T1000 (cell line): ENCODE data around the gene MAST2.
"Not testable (repeated sequence)": the region's sequence is repeated elsewhere in the genome, so short reads cannot be mapped to it uniquely, and the experiment has no call there.

Source experiments
- DNase-seq: peaks from one replicate; lab custom pipeline; 2025; ENCODE audit warnings: mixed read lengths; lab: John Stamatoyannopoulos, UW

The MAST2 gene

DNA sequence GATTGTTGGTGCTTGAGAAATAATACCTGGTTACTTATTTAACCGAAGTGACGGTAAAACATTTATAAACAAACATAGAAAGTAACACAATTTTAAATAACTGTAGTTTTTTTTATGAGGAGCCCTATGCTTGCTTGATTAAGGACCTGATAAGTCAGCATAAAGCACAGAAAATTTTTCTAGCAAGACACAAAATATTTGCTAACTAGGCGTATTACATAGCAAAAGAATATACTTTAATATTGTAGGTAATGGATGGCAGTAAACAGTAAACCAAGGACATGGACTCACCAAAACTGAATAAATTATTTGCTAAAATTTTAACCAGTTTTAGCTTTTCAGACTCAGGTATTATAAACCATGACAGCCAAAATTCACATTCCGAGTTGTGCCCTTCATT, 90.9 kb downstream of the MAST2 start:
- no peak for DNase-seq

DNA sequence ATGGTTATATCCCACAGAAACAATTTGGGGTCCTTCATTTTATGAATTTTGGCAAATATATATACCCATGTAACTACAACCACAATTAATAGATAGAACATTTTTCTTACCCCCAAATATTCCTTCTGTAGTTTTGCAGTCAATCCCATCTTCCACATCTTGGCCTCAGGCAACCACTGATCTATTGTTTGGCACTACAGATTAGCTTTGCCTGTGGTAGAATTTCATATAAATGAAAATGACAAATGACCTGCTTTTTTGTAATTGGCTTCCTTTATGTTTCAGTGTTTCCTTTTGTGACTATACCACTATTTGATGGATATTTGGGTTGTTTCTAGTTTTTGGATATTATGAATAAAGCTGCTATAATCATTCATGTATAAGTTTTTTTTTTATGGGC, 91.5 kb downstream of the MAST2 start:
- no peak for DNase-seq

DNA sequence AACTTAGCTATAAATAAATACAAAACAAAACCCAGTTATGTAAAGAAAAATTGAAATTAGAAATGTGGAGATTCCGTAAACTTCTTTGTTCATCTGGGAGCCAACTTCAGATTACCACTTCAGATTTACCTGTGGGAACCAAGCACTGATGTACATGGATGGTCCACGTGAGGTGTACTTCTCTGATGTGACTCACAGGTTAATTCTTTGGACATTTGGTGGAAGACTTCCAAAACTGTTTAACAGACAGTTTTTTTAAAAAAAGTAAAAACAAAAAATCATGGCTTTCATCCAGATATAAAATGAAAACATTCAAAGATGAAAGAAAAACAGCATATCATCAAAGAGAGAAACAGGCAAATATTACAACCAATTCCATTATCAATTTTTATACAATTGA, 92.0 kb downstream of the MAST2 start:
- DNase-seq: no peak

DNA sequence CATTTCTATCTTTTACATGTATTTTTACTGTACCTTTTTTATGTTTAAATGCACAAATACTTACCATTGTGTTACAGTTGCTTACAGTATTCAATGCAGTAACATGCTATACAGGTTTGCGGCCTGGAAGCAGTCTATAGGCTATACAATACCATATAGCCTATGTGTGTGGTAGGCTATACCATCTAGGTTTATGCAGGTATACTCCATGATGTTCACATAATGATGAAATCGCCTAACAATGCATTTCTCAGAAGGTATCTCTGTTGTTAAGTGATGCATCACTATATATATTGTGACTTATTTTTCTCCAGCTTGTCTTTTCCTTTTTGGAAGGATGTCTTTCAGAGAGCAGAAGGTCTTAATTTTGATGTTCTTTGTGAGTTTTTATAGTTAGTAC, 103.5 kb downstream of the MAST2 start:
- DNase-seq: no peak

DNA sequence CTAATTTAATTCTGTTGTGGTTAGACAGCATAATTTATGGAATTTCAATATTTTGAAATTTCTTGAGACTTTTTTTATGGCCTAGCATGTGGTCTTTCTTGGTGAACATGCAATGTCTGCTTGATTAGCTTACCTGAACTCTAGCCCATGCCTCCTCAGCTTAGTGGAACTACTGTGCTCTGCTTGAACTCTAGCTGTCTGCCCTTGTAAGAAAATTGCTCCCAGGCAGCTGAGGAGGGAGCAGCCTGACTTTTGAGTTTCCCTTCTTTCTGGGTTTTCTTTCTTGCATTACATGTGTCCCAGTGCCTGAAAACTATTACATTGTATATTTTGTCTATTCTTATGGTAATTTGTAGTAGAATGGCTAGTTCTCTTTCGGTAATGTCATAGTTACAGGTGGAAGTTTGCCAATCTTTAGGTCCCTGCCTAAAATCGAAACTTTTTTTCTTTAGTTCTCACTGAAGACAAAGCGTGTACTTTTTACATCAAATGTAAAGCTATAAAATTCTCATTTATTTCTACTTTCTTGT, 105.3 kb downstream of the MAST2 start:
- no peak for DNase-seq

DNA sequence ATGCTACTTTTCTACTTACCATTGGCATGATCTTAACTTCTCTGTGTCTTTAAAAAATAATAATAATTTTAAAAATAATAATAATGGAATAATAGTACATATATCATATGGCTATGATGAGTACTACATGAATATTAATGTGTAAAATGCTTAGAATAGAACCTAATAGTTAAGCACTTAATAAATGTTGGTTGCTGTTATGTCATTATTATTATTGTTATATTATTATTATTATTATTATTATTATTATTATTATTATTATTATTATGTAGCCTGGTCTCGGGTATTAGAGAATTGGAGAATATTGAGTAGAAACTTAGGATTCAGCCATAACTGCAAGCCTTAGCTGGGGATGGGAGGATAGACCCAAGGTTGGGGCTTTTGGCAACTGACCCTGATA, 108.2 kb downstream of the MAST2 start:
- no peak for DNase-seq

DNA sequence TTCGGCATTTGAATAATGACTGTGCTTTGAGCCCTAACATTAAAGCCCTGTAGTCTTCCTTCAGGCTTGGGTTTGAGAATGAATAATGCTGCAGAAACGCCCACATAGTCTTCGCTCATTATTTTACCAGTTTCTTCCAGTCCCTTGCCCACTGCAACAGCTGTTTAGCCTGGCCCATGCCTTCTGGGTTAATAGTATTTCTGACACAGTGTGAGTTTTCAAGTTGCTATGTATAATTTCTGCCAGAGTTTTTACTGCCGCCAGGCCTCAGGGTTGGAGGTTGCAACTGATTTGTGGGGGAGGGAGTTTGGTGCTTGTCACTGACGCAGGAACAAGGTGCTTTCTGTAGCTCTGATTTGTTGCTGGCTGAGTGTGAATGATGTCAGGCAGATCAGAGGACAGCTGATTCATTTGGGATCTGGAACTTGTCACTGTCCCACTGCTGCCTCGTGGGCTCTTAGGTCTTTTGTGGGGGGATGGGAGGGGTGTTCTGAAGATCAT, 109.8 kb downstream of the MAST2 start:
- DNase-seq: peak; percentile 20

DNA sequence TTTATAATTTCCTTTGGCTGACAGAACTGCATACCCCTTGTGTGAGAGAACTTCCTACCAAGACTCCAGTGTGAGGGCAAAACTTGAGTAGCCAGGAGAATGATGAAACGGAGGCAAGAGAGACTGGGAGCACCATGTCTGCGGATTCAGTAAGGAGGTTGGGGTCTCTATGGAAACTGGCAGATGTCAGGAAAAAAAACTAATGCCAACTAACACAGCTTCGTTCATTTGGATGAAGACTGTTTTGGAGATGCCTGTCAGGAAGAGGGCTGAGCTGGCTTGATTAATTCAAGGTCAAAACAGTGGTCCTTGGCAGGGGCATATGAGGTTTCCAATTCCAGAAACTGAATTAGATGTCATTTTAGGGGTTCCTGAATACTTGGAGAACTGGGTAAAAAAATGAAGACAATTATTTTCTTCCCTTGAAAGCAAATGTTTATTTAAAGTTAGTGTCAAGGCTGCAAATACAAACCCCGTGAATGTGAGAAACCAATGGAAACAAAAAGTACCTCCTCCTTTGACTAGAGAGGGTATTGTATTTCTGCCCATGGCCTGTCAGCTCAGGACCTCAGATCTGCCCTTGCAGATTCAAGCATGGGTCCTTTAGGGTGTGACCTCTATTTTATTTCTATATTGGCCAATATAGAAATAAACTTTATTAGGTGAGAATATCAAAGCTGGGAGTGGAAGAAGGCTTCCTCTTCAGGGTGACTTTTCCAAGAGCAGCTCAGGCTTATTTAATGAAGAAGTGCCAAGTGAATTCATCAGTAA, 110.5 kb downstream of the MAST2 start:
- no peak for DNase-seq

DNA sequence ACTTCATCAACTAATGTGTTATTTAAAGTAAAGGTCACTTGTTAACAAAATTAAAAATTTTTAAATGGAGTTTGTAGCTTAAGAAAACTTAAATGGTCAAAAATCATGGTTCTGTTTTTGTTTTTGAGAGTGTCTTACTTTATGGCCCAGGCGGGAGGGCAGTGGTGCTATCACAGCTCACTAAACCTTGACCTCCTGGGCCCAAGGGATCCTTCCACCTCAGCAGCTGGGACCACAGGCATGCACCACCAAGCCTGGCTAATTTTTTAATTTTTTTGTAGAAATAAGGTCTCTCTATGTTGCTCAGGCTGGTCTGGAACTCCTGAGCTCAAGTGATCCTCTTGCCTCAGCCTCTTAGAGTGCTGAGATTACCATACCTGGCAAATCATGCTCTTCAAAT, 111.4 kb downstream of the MAST2 start:
- DNase-seq: no peak

DNA sequence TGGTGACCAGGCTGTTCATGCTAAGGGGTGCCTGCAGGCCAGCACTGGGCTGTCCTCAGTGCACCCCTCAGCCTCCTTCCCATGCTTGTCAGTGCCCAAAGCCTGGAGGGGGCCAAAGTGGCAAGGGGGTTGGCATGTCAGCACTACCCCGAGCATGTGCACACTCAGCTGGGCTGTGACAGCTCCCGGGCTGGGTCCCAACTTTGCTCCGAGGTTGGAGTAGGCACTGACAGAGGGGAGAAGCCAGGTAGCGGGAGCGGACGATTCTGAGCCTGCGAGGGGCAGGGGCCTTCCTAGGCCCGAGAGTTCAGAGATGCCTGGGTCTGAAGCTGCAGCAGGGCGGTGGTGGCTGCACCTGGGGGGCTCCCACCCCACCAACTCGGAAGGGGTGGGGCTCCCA, 119.0 kb downstream of the MAST2 start:
- no peak for DNase-seq

DNA sequence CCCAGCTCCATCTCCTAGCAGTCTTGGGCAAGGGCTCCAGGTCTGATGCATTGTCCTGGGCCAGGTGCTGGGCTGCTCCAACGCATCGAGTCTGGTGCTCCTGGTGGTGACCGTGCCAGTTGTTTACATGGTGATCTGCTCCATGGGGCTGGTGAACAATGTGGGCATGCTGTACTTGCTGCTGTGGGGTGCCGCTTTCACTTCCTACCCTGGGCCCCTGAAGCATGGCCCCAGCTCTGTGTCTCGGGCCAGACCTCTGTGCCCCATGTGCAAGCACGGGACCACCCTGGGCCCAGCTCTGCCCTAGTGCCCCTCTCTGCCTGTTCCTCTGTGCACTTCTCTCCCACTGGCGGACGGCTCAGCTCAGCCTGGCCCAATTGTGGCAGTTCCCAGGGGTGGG, 119.4 kb downstream of the MAST2 start:
- no peak for DNase-seq

DNA sequence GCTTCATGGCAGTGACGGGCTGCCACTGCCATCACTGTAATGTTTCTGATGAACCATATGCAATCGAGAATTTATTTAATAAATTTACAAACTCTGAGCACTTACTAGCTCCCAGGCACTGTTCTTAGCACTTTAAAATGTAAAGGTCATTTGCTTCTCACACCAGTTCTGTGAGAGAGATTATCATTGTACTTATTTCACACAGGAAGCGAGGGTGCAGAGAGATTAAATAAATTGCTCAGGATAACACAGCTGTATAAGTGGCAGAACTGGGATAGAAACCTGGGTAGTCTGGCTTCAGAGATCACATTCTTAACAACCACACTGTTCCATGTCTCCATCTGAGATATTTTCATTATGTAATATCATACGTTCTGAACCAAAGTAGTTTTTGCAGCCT, 119.9 kb downstream of the MAST2 start:
- DNase-seq: no peak

DNA sequence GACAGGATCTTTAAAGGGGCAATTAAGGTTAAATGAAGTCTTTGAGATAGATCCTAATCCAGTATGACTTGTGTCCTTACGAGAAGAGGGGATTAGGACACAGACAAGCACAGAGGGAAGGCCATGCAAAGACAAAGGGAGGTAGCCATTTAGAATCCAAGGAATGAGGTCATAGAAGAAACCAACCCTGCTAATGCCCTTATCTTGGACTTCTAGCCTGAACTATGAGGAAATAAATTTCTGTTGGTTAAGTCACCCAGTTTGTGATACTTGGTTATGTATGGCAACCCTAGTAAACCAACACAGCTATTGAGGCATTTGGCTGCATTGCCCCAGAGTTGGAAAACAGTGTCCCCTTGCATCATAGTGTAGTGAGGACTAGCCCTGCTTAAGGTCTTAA, 121.3 kb downstream of the MAST2 start:
- no peak for DNase-seq

DNA sequence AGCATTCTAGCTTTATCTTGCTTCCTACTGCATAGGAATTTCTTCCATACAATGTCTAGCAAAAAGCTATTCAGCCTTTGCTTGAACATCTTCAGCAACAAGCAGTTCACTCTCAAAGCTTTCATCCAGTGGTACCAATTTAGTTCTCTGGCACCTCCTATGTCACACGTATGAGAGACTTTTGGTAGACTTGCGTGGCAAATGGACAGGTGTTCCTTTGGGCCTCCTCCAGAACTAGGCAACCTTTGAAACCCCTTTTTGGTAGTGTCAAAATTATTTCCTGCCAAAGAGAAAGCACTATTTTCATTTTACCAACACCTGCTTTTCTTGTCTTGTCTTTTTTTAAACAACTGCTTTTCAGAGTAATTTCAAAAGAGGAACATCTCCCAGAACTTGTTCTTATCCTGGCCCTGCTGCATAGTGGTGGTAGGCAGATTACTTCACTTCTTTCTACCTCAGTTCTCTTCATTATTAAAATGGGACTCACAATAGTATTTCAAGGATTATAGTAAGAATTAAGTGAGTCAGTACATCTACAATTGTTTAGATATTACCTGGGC, 122.4 kb downstream of the MAST2 start:
- no peak for DNase-seq

DNA sequence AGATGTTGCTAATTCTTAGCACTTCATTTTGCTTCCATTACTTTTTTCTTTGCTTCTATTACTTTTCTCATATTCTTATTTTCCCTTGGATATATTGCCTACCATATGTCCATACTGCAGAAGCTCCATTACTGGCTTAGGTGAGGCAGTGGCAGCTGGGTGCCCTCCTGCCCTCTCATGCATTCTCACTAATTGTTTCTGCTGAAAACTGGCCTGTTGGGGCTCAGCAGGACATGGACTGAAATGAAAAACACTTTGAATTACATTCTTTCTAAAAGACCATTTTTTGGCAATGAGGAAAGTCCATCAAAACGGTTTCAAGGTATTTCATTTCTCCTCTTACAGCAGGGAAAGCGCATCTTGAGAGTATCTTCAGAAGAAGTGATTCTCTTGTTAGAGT, 122.9 kb downstream of the MAST2 start:
- DNase-seq: no peak

DNA sequence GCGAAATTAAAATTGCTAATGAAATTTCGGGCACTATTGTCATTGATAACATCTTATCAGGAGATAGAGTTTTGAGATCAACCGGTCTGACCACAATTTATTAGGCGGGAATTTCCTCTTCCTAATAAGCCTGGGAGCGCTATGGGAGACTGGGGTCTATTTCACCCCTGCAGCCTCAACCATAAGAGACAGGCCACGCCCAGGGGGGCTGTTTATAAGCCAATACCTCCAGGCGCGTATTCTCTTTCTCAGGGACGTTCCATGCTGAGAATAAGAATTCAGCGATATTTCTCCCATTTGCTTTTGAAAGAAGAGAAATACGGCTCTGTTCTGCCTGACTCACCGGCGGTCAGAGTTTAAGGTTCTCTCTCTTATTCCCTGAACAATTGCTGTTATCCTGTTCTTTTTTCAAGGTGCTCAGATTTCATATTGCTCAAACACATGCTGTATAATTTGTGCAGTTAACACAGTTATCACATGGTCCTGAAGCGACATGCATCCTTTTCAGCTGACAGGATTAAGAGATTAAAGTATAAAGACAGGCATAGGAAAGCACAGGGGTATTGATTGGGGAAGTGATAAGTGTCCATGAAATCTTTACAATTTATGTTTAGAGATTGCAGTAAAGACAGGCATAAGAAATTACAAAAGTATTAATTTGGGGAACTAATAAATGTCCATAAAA, 124.0 kb downstream of the MAST2 start:
- not testable (repeated sequence) for DNase-seq

DNA sequence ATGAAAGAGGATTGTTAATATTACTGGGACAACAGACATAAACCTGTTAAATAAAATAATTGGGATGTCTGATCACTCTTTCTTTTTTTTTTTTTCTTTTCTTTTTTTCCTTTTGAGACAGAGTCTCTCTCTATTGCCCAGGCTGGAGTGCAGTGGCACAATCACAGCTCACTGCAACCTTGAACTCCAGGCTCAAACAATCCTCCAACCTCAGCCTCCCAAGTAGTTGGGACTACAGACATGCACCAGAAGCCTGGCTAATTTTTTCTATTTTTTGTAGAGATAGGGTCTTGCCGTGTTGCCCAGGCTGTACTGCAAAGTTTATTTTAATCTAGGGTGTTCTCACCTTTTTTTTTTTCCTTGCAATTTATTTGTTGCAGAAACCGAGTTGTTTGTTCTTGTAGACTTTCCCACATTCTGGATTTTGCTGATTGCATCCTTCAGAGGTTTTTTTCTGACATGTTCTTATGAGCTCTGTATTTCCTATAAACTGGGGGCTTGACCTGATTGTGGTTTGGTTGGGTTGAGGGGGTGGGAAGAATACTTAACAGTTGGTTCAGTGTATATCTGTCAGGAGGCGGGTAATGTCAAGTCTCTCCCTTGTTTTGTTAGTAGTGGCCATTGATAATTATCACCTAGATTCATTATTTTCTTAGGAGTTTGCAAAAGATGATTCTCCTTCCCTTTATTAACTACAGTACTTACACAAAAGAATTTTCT, 125.2 kb downstream of the MAST2 start:
- no peak for DNase-seq

DNA sequence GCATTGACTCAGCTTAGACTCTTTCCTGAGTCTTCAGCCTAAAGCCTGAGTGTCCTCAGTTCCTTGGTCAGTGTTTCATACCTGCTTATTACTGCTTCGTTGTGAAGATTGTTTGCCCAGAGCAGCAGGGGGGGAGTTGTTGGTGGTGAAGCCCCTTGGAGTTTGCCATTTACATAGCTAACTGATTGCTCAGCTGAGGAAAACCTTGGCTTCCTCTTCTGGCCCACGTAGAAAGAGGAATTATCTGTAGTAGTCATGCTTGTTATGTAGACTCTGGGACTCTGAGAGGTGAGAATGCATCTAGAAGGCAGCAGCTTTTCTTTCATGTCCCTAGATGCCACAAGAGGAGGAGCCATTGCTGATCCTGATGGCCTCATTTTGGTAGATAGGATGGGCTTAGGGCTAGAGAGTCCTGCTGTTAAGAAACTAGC, 125.9 kb downstream of the MAST2 start:
- peak; percentile 25 for DNase-seq

DNA sequence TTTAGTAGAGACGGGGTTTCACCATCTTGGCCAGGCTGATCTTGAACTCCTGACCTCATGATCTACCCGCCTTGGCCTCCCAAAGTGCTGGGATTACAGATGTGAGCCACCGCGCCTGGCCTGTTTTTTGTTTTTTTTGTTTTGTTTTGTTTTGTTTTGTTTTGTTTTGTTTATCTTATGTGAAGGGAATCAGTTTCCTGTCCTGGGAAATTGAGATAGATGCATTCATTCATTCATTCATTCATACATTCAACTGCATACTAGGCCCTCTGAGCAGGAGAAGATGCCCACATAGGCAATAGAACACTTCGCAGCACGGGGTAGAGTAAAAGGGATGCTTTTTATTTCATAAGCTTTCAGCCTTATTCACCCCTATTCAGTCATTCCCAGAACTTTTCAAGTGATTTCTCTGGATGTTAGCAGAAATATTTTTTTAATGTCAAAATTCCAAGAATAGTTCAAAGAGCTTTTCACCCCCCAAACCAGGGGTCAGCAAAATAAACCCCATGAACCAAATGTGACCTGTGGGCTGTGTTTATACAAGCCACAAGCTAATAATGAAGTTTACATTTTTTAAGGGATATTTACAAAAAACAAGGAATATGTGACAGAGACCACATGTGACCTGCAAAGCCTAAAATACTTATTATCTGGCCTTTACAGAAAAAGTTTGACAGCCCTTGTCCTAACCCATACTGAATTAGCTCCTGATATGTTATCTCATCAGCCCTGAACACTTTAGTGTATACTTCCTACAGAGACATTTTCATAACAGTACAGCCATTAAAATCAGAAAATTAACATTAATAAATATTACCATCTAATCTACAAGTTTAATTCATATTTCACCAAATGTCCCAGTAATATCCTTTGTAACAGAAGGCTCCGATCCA, 127.1 kb downstream of the MAST2 start:
- no peak for DNase-seq

DNA sequence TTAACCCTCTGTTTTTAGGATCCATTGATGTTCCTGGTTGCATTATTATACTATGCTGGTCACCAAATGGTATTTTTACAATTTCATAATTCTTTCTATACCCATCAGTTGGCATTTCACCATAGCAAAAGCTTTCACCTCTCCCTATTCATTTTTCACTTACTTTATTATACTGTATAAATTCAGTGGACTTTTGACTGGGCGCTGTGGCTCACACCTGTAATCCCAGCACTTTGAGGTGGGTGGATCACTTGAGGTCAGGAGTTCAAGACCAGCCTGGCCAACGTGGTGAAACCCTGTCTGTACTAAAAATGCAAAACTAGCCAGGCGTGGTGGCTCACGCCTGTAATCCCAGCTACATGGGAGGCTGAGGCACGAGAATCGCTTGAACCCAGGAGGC, 128.8 kb downstream of the MAST2 start:
- DNase-seq: not testable (repeated sequence)

DNA sequence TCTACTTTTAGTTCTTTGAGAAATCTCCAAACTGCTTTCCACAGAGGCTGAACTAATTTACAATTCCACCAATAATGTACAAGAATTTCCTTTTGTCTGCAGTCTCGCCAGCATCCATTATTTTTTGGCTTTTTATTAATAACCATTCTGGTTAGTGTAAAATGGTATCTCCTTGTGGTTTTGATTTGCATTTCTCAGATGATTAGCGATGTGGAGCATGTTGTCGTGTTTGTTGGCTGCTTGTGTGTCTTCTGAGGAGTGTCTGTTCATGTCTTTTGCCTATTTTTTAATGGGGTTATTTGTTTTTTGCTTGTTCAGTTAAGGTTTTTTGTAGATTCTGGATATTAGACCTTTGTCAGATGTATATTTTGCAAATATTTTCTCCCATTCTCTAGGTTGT, 131.5 kb downstream of the MAST2 start:
- no peak for DNase-seq
